Inferior parietal cortex (tissue), 1 donor: ENCODE measurements around the gene VGLL4.
A peak's percentile ranks its signal among the peaks of the same experiment; 100 is the strongest.
"Not testable (repeated sequence)": the region's sequence is repeated elsewhere in the genome, so short reads cannot be mapped to it uniquely, and the experiment has no call there.

Experiments used
- DNase-seq: peaks from one replicate; pipeline ENCODE4 v3.0.0-alpha.2; 2016; ENCODE audit errors: extremely low spot score

The VGLL4 gene

GRCh38 chr3:11587766-11588165 lies 55.9 kb downstream of the VGLL4 start:
- DNase-seq = no peak

- DNase-seq = no peak
Observed at GRCh38 chr3:11584570-11584969, 59.1 kb downstream of the VGLL4 start.

- no peak for DNase-seq
Observed at GRCh38 chr3:11583638-11584046, 60.1 kb downstream of the VGLL4 start.

GRCh38 chr3:11583235-11583634 lies 60.5 kb downstream of the VGLL4 start:
- no peak for DNase-seq

- DNase-seq = peak; percentile 83
Observed at GRCh38 chr3:11582191-11582968, 61.3 kb downstream of the VGLL4 start.

- peak; percentile 59 for DNase-seq
Observed at GRCh38 chr3:11581237-11582190, 62.2 kb downstream of the VGLL4 start.

- no peak for DNase-seq
Observed at GRCh38 chr3:11580645-11581044, 63.1 kb downstream of the VGLL4 start.

- no peak for DNase-seq
Observed at GRCh38 chr3:11578169-11578568, 65.5 kb downstream of the VGLL4 start.

GRCh38 chr3:11576453-11576852 lies 67.3 kb downstream of the VGLL4 start:
- no peak for DNase-seq

GRCh38 chr3:11575677-11576076 lies 68.0 kb downstream of the VGLL4 start:
- no peak for DNase-seq

- DNase-seq = no peak
Observed at GRCh38 chr3:11574981-11575669, 68.6 kb downstream of the VGLL4 start.

GRCh38 chr3:11572660-11573059 lies 71.1 kb downstream of the VGLL4 start:
- DNase-seq = not testable (repeated sequence)

- no peak for DNase-seq
Observed at GRCh38 chr3:11570789-11571495, 72.8 kb downstream of the VGLL4 start.

- no peak for DNase-seq
Observed at GRCh38 chr3:11570251-11570650, 73.5 kb downstream of the VGLL4 start.

- DNase-seq = no peak
Observed at GRCh38 chr3:11569156-11569741, 74.5 kb downstream of the VGLL4 start.

- no peak for DNase-seq
Observed at GRCh38 chr3:11568503-11569155, 75.1 kb downstream of the VGLL4 start.

GRCh38 chr3:11567516-11568467 lies 75.9 kb downstream of the VGLL4 start:
- no peak for DNase-seq

GRCh38 chr3:11566916-11567315 lies 76.8 kb downstream of the VGLL4 start:
- DNase-seq = no peak

GRCh38 chr3:11566478-11566877 lies 77.2 kb downstream of the VGLL4 start:
- no peak for DNase-seq
